Measurements from ENCODE around the gene FAM161B. TPM values are rescaled to one million over a fixed set of nuclear protein-coding genes. Genes with fewer than 3 reads are reported as not detected.
"Not testable (repeated sequence)": the region's sequence is repeated elsewhere in the genome, so short reads cannot be mapped to it uniquely, and the experiment has no call there.

Gene FAM161B, protein sequence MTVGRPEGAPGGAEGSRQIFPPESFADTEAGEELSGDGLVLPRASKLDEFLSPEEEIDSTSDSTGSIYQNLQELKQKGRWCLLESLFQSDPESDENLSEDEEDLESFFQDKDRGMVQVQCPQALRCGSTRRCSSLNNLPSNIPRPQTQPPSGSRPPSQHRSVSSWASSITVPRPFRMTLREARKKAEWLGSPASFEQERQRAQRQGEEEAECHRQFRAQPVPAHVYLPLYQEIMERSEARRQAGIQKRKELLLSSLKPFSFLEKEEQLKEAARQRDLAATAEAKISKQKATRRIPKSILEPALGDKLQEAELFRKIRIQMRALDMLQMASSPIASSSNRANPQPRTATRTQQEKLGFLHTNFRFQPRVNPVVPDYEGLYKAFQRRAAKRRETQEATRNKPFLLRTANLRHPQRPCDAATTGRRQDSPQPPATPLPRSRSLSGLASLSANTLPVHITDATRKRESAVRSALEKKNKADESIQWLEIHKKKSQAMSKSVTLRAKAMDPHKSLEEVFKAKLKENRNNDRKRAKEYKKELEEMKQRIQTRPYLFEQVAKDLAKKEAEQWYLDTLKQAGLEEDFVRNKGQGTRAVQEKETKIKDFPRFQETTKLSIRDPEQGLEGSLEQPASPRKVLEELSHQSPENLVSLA
- total RNA-seq (2014; rRNA removed; shearing (Covaris generic)) = 1.9 and 2.1 TPM in 2 replicates
- 0.29 and 1.3 TPM in 2 replicates for polyA plus RNA-seq (2014; cell fraction: nucleus; rRNA removed)

DNA sequence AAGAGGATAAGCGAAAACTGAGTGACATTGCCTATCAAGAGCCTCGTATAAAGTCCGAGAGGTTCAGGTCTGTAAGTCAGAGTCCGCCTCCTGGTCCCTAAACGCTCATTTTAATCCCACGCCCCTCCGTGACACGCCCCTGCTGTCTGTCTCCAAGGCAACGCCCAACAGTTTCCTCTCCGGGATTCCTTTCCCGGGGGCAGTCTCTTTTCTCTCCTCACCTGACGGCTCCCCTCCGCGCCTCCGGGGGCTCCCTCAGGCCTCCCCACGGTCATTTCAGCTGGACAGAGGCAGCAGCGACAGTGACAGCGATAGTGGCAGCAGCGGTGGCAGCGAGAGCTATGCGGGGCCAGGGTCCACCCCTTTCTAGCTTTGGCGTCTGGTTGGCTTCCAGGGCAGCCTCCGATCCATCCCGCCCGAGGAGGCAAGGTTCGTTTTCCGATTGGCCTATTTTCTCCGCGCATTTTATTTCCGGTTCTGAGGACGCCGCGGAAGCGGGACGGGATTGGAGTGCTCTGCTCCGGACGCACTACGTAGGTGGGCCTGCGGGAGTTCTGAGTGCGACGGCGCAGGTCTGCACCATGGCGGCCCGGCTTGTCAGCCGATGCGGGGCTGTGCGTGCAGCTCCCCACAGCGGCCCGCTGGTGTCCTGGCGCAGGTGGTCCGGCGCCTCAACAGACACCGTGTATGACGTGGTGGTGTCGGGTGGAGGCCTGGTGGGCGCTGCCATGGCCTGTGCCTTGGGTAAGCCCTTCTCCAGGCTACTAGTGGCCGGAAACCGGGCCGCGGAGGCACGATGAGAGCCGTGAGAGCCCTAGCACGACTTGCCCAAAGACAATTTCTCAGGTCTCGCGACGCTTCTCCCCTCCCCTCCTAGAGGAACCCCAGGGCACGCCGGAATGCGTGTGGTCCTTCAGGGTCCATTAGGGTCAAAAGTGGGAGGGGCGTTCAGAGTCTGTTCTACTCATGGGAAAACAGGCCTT, at the start of gene FAM161B, which contains the start of gene COQ6:
Gene FAM161B (minus strand): TSS at position 343 of the 983 bp plus-strand sequence. CDS start 68 bp downstream, at position 275.
Gene COQ6 (plus strand): TSS at position 551 of the 983 bp plus-strand sequence. CDS start 31 bp downstream, at position 582.
- peak; percentile 96 for DNase-seq (ENCODE audit: extremely low read depth, low read depth)

DNA sequence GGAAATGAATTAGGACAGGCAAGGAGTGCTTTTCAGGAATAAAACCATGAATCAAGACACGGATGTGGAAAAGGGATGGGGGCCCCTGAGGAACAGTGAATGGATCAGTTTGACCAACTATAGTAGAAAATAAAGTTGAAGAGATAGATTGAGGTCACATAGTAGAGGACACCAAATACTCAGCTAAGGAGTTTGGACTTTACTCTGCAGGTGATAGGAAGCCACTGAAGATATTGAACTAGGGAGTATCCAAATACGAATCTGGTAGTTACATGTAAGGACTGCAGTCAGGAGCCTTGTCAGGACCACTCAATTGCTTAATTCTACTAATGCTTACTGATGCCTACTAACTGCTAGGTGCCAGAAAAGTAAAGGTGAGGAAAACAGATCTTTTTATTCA, 48.8 kb upstream of the FAM161B start:
- DNase-seq (ENCODE audit: extremely low read depth, low read depth) = no peak

DNA sequence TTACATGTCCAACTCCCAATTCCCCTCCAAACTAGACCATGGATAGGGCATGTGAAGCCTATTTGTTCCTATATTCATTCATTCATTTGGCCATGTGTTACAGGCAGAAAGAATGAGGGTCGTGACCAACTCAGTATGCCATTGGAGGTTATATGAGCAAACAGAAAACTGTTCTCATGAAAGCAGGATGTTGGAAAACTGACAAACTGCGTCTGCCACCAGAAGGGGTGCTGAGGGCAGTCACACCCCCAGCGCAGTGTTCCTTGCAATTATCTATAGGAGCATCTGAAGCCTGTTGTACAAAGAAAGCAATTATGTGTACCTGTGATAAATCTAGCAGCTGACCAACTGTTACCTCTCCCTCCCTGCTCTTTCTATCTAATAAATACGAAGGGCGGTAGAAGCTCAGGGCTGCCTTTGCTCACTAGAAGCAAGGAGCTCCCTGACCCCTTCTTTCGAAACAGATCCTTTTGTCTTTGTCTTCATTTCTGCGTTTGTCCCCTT, 48.1 kb upstream of the FAM161B start:
- no peak for DNase-seq (ENCODE audit: extremely low read depth, low read depth)

DNA sequence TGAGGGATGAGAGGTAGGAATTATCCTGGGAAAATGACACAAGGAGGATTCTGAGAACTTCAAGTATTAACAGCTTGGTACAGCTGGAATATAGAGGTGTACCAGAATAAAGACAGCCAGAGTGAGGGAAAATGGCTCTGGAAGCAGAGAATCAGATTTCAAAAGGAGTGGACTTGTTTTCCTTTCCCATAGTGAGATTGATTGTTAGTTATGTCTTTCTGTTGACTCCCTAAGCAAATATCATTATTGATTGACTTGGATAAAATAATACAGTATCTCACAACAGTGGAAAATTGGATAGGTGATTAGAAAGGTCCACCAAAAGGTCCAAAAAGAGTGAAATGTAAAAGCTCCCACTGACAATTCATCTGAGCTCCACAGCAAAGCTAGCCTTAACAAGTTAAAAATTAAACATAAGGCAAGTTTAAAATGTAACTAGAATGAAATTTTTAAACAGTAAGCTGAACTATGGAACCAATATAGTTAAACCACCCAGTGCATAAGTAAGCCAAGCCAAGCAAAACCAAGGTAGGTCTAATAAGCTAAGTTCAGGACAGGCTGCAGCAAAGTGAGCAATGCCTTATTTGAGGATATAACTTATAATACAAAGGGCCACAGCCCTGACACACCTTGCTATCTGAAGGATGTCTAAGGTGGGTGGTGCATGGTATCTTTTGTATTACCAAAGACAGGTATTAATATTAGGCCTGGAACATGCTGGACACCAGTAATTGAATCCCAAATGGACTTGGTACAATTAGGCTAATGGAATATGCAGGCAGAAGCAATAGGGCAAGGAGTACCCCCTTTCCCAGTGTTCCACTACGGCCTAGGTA, 47.4 kb upstream of the FAM161B start:
- no peak for DNase-seq (ENCODE audit: extremely low read depth, low read depth)

DNA sequence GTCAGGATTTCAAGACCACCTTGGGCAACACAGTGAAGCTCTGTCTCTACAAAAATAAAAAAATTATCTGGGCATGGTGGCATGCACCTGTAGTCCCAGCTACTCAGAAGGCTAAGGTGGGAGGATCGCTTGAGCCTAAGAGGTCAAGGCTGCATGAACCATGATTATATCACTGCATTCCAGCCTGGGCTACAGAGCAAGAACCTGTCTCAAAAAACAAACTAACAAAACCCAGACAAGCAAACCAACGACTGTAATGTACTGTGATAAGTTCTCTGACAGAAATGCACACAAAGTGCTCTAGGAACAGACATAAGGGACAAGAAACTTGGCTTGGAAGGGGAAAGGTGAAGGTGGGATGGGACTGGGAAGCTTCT, 46.8 kb upstream of the FAM161B start:
- no peak for DNase-seq (ENCODE audit: extremely low read depth, low read depth)

DNA sequence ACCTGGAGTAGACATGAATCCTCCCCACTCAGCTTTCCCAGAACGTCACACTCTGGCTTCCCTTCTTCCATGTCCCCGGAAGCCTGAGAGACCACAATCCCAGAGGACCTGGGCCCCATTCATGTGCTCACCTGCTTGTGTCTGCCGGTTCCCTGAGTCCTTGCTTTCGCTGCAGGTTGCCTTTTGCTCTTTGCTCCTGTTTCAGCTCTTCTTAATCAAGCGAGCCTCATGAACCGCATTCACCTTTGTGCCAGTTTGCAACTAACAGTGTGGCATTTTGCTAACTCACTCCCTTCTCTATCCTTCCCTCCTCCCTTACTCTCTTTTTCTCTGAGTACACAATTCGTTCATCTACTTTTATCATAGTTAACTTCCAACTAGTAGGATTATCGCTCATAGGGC, 46.1 kb upstream of the FAM161B start:
- no peak for DNase-seq (ENCODE audit: extremely low read depth, low read depth)

DNA sequence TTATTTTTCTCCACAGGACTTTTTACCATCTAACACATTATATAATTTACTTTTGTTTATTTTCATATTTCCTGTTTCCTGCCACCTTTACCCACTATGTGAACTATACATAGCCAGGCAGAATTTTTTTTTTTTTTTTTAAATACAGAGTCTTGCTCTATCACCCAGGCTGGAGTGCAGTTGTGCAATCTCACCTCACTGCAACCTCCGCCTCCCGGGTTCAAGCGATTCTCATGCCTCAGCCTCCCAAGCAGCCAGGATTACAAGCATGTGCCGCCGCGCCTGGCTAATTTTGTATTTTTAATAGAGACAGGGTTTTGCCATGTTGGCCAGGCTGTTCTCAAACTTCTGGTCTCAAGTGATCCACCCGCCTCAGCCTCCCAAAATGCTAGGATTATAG, 45.0 kb upstream of the FAM161B start:
- DNase-seq (ENCODE audit: extremely low read depth, low read depth) = not testable (repeated sequence)

DNA sequence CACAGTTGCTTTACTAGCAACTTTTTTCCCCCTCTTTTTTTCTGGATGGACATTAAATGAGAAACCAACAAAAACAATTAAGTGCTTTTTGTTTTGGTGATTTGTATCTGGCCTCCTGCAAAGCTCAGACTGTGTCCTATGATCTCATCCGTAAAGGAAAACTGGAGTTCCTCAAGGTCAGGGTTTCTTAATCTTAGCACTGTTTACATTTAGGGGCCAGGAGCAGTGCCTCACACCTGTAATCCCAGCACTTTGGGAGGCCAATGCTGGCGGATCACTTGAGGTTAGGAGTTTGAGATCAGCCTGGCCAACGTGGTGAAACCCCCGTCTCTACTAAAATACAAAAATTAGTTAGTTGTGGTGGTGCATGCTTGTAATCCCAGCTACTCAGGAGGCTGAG, 41.2 kb upstream of the FAM161B start:
- no peak for DNase-seq (ENCODE audit: extremely low read depth, low read depth)

DNA sequence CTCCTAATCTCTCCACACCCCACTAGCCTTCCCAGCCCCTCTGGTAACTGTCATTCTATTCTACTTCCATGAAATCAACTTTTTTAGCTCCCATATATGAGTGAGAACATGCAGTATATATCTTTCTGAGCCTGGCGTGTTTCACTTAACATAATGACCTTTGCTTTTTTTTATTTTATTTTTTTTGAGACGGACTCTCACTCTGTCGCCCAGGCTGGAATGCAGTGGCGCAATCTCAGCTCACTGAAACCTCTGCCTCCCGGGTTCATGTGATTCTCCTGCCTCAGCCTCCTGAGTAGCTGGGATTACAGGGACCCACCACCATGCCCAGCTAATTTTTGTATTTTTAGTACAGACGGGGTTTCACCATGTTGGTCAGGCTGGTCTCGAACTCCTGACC, 38.8 kb upstream of the FAM161B start:
- not testable (repeated sequence) for DNase-seq (ENCODE audit: extremely low read depth, low read depth)

DNA sequence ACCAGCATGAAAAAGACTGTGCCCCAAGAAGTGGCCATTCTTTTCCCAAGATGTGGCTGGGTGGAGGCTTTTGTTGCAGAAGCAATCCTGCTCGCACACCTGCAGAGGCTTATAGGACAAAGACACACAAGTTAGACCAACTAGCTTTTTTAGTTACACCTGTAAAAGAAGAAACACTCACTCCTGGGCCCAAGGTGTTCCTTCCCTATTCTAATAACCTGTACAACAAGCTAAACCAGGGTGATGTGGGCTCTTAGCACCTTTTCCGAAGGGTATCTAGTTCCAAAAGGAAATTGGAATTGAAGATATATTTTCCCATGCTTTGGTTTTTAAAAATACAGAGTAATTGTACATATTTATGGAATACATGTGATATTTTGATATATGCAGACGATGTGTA, 38.2 kb upstream of the FAM161B start:
- no peak for DNase-seq (ENCODE audit: extremely low read depth, low read depth)

DNA sequence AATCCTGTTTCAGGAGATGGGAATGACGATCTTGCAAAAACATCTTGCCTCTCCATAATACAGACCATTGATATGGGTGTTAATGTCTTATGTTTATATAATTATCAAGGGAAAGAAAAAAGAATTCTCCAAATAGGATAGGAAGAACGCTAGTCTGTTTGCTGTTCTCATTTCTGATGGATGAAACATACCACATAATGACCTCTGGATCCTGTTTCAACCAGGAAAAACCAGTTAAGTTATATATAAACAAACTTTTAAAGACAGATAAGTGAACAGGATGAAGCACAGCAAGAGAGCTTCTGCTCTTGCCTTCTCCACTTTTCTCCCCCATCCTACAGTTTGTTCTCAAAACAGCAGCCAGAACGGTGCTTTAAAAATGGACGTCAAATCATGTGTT, 28.0 kb upstream of the FAM161B start:
- no peak for DNase-seq (ENCODE audit: extremely low read depth, low read depth)

DNA sequence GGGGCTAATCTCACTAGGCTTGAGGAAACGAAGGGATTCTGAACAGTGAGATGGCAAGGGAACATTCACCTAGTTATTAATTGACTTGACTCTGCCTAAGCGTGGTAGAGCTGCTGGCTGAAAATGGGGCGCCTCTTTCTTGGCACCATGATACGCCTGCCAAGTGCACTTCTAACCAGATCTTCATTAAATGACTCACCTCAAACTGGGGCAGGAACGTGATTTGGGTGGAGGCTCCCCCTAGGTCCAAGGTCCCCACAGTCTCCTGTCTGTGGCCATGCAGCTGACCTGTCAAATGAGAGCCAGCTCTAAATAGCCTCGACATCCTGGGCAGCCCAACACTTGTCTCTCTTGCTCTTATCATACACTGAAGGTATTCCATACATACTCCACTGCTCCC, 26.2 kb upstream of the FAM161B start:
- DNase-seq (ENCODE audit: extremely low read depth, low read depth) = no peak

DNA sequence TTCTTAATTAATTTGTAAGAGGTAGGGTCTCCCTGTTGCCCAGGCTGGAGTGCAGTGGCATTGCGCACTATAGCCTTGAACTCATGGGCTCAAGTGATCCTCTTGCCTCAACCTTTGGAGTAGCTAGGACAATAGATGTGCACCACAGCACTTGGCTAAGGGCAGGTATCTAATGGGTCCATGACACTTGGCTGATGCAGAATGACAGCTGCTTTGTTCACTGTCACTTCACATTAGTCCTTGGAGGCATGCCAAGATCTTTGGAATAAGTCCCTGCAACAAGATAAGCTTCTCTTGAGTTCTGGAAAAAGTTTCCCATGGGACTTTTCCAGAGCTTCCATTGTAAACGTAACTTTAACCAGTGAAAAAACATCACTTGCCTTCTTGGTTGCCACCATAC, 23.6 kb upstream of the FAM161B start:
- no peak for DNase-seq (ENCODE audit: extremely low read depth, low read depth)

DNA sequence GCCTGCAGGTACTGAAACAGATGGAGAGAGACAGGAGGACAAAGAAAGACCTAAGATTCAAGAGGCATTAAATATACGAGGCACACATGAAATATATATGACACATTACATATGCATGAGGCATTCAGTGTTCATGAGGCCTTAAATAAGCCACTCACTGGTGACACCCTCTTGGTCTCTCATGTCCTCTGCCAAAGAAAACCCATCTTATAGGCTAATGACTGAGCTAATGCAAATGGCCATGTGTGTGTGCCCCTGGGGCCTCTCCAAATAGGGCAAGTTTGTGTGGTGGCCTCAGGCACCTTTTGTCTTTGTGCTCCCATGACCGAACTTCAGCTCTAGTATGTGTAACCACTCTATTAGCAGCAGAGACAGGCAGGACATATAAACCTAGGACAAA, 19.0 kb upstream of the FAM161B start:
- no peak for DNase-seq (ENCODE audit: extremely low read depth, low read depth)

DNA sequence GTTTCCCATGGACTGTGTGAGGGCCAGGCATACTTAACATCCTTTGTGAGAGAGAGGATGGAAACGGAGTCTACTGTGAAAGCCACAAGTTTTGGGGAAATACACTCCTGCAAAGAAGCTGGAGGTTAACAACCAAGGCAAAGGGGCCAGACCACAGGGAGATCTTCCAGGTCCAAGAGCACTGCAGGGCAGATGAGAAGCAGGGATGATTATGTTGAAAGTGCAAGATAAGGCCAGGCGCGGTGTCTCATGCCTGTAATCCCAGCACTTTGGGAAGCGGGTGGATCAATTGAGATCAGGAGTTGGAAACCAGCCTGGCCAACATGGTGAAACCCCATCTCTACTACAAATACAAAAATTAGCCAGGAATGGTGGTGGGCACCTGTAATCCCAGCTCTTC, 15.3 kb upstream of the FAM161B start:
- no peak for DNase-seq (ENCODE audit: extremely low read depth, low read depth)

DNA sequence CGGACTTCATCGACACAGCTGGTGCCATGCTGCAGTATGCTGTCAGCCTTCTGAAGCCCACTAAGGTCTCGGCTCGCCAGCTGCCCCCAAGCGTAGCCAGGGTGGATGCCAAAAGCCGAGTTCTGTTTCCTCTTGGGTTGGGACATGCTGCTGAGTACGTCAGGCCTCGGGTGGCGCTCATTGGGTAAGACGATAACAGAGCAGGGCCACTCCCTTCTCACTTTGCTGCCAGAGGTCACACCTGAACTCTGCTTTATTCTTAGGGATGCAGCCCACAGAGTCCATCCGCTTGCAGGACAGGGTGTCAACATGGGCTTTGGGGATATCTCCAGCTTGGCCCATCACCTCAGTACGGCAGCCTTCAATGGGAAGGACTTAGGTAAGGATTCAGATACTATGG, 11.3 kb upstream of the FAM161B start:
- no peak for DNase-seq (ENCODE audit: extremely low read depth, low read depth)

DNA sequence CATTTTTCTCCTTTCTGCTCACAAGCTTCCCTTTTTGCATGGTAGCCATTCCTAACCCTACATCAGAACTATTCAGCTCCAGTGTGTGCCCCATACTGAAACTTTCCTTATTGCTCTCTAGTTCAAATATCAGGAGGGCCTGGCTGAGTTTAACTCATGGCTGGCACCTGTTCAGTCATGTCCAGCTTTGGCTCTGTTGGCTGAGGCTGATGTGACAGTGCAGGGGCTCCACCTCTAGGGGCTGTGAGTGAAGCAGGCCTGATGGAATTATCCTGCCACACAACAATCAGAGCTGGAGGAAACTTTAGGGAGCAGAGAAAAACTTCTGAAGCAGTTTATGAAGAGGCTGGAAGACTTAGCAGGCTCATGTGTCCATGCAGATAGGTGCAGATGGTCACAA, 8.7 kb upstream of the FAM161B start:
- DNase-seq (ENCODE audit: extremely low read depth, low read depth) = no peak

DNA sequence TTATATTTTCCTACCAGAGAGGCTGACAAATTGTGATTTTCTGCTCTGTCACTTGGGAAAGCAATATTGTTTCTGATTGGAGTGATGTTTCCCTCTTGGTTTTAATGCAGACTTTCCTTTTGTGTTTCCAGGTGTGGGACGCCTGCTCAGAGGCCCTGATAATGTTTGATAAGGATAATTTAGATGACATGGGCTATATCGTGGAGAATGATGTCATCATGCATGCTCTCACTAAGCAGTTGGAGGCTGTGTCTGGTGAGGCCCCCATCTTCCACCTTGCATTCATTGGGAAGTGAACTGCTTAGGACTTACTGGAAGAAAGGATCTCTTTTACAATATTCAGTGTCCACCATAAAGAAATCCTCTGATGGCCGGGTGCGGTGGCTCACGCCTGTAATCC, 5.8 kb upstream of the FAM161B start:
- no peak for DNase-seq (ENCODE audit: extremely low read depth, low read depth)

DNA sequence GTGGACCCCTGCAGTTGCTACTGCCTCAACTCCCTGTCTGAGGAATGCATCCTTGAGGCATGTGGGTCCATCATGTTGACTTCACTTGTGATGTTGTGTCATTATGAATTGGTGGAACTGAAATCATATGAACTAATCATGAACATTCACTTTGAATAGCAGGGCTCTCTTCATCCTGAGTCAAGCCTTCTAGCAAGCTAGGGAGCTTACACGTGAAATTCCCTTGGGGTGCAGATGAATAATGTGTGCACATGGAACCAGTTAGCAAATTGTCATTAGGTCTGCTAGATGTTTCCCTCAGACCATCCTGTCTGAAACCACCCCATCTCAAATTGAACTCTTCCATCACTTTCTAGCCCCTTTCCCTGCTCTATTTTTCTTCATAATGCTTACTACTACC, 3.8 kb upstream of the FAM161B start:
- no peak for DNase-seq (ENCODE audit: extremely low read depth, low read depth)

DNA sequence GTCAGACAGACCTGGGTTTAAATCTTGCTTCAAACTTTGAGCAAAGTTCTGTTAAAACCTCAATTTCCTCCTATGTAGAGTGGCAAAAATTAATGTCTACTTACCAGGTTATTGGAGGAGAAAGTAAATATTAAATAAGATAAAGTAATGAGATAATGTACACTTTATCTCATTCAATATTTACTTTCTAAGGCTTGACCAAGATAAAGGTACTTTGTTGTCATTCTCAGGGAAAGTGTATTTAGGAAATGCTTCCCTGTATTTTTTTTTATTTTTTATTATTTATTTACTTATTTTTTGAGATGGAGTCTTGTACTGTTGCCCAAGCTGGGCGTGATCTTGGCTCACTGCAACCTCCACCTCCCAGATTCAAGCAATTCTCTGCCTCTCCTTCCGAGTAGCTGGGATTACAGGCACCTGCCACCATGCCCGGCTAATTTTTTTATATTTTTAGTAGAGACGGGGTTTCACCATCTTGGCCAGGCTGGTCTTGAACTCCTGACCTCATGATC, 4.7 kb downstream of the FAM161B start:
- no peak for DNase-seq (ENCODE audit: extremely low read depth, low read depth)

Data from NCI-H460 (cell line).